Ishikawa (cell line): ENCODE data around the gene CRB1.

Experiments used
- CEBPB ChIP-seq: IDR thresholded peaks from 2 replicates; pipeline ENCODE4 v1.6.1; 2012
- CREB1 ChIP-seq: IDR thresholded peaks from 2 replicates; pipeline ENCODE4 v1.6.1; 2012; ENCODE audit warnings: low read depth
- EGR1 ChIP-seq: IDR thresholded peaks from 2 replicates; pipeline ENCODE4 v1.6.1; 2012
- EP300 ChIP-seq: IDR thresholded peaks from 2 replicates; pipeline ENCODE4 v1.6.1; 2012; ENCODE audit warnings: borderline replicate concordance
- FOXM1 ChIP-seq: IDR thresholded peaks from 2 replicates; pipeline ENCODE4 v1.6.1; 2012; ENCODE audit warnings: low read depth, borderline replicate concordance
- RAD21 ChIP-seq: IDR thresholded peaks from 2 replicates; pipeline ENCODE4 v1.6.1; 2012; ENCODE audit warnings: low read depth
- REST ChIP-seq: IDR thresholded peaks from 2 replicates; pipeline ENCODE4 v1.6.1; 2012; ENCODE audit warnings: low read depth, mild to moderate bottlenecking
- TAF1 ChIP-seq: IDR thresholded peaks from 2 replicates; pipeline ENCODE4 v1.6.1; 2012; ENCODE audit warnings: low read depth, mild to moderate bottlenecking
- TCF12 ChIP-seq: IDR thresholded peaks from 2 replicates; pipeline ENCODE4 v1.6.1; 2012; ENCODE audit warnings: low read depth
- TEAD4 ChIP-seq: IDR thresholded peaks from 2 replicates; pipeline ENCODE4 v1.6.1; 2012
- YY1 ChIP-seq: IDR thresholded peaks from 2 replicates; pipeline ENCODE4 v1.6.1; 2012; ENCODE audit warnings: low read depth
- TF ChIP-seq, protein P1 (sequence below): IDR thresholded peaks from 2 replicates; pipeline ENCODE4 v1.6.1; 2012
- TF ChIP-seq, protein P2 (sequence below): IDR thresholded peaks from 2 replicates; pipeline ENCODE4 v1.6.1; 2012

GRCh38 chr1:197284325-197284724, 16.3 kb downstream of the CRB1 start:
- TF ChIP-seq FOXM1 (no peak), TAF1 (no peak), EP300 (no peak), CREB1 (no peak), TEAD4 (no peak), RAD21 (no peak), TCF12 (no peak), YY1 (no peak), EGR1 (no peak), CEBPB (no peak), REST (no peak)
- TF ChIP-seq, protein P1, sequence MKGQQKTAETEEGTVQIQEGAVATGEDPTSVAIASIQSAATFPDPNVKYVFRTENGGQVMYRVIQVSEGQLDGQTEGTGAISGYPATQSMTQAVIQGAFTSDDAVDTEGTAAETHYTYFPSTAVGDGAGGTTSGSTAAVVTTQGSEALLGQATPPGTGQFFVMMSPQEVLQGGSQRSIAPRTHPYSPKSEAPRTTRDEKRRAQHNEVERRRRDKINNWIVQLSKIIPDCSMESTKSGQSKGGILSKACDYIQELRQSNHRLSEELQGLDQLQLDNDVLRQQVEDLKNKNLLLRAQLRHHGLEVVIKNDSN, result no peak
- TF ChIP-seq, protein P2, sequence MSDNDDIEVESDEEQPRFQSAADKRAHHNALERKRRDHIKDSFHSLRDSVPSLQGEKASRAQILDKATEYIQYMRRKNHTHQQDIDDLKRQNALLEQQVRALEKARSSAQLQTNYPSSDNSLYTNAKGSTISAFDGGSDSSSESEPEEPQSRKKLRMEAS, result no peak
